ENCODE measurements around the gene XXYLT1. TPM values are rescaled to one million over a fixed set of nuclear protein-coding genes. Genes with fewer than 3 reads are reported as not detected.

XXYLT1 gene
- total and polyA plus RNA-seq, 2 of the 4 experiments (the other 2 are of a cell fraction): 14.7 to 18.1 TPM

- no peak overlapping the region for H2BK120ac ChIP-seq (ENCODE audit: low read depth, low read length)
- ATAC-seq (ENCODE audit: low read depth): no peak
- no peak for TF ChIP-seq FOS (IDR thresholded peaks at IDR 0.05; ENCODE audit: low read depth, low read length)
- TF ChIP-seq BHLHE40 (IDR thresholded peaks at IDR 0.05; ENCODE audit: low read depth, low read length): no peak
- no peak for TF ChIP-seq USF2 (IDR thresholded peaks at IDR 0.05; ENCODE audit: low read depth, low read length)
- TF ChIP-seq RCOR1 (IDR thresholded peaks at IDR 0.05; ENCODE audit: insufficient replicate concordance, low read length): no peak
- TF ChIP-seq MAZ (IDR thresholded peaks at IDR 0.05; ENCODE audit: borderline replicate concordance, low read depth, low read length): no peak
- TF ChIP-seq POLR2A (IDR thresholded peaks at IDR 0.05; ENCODE audit: low read depth, low read length): no peak
- TF ChIP-seq MXI1 (IDR thresholded peaks at IDR 0.05; ENCODE audit: borderline replicate concordance, low read depth, low read length): no peak
- TF ChIP-seq CEBPB (IDR thresholded peaks at IDR 0.05; ENCODE audit: low read depth, low read length): no peak
- TF ChIP-seq SMC3 (IDR thresholded peaks at IDR 0.05; ENCODE audit: low read depth, low read length): no peak
- no peak for TF ChIP-seq CTCF (conservative IDR thresholded peaks at IDR 0.05; ENCODE audit: low read depth, low read length)
- no peak for TF ChIP-seq MAFK (IDR thresholded peaks at IDR 0.05; ENCODE audit: low read depth, low read length)
- no peak for TF ChIP-seq RAD21 (IDR thresholded peaks at IDR 0.05; ENCODE audit: low read length)
- no peak for TF ChIP-seq CHD1 (IDR thresholded peaks at IDR 0.05; ENCODE audit: low read depth, low read length)
- 0 out of 2 replicates have a peak, but pooled peaks cover 2% of the 10 kb centered on the region for H3K9me3 ChIP-seq (ENCODE audit: control insufficient read depth, insufficient read depth, low read length)
- no peak overlapping the region; the same call in 1 of the 2 replicates for H3K14ac ChIP-seq (replicated peaks; ENCODE audit: low read depth, low read length)
- dilution Hi-C loops (cut with HindIII; ENCODE audit: low sequenced_read_pairs, unreplicated experiment) (no loop called here), in situ Hi-C loops (cut with MboI; ENCODE audit: low sequenced_read_pairs) (no loop called here), intact Hi-C loops (cut with micrococcal nuclease) (no loop called here)
- H2BK5ac ChIP-seq (ENCODE audit: low read depth, low read length, poor library complexity, severe bottlenecking): no peak overlapping the region
- no peak overlapping the region for H3K27ac ChIP-seq (ENCODE audit: insufficient read depth, low read length)
- no peak overlapping the region for H4K91ac ChIP-seq (ENCODE audit: insufficient read depth, low read depth, low read length)
- H3K56ac ChIP-seq (ENCODE audit: extremely low read depth, insufficient read depth, low read length): no peak overlapping the region
- ChIA-PET CTCF (no interaction called here), POLR2A (ENCODE audit: unreplicated experiment) (interaction anchor here (0.5 kb wide), 1 partner anchor 36 kb away, joined by 3 read pairs; no protein-coding TSS in a partner anchor)
- H2AK9ac ChIP-seq (replicated peaks; ENCODE audit: low read depth, low read length, poor library complexity): no peak overlapping the region
- no peak overlapping the region for H3K18ac ChIP-seq (ENCODE audit: low read depth, low read length)
- no peak overlapping the region for H3K4me3 ChIP-seq (ENCODE audit: insufficient read depth, low read depth, low read length)
- no peaks in the 10 kb centered on the region for H3K27me3 ChIP-seq (ENCODE audit: control insufficient read depth, insufficient read depth, low read length)
- no peak overlapping the region for H4K8ac ChIP-seq (ENCODE audit: low read depth in 2 of 2, low read length in 2 of 2)
- H3K4ac ChIP-seq (ENCODE audit: low read depth, low read length): peak overlapping the region; percentile 54
- DNase-seq: no peak
- no peak overlapping the region for H2BK15ac ChIP-seq (ENCODE audit: low read depth, low read length)
- no peak overlapping the region for H3K9ac ChIP-seq (ENCODE audit: low read depth, low read length)
- peaks cover 2% of the 10 kb centered on the region for H3K4me1 ChIP-seq (ENCODE audit: control insufficient read depth, insufficient read depth, low read length)
- peak overlapping the region; percentile 9 for H2AFZ ChIP-seq (replicated peaks; ENCODE audit: low read length, poor library complexity)
- H3K9me1 ChIP-seq (ENCODE audit: insufficient read depth, low read length): no peaks in the 10 kb centered on the region; the same call in 1 of the 2 replicates
- H4K5ac ChIP-seq (ENCODE audit: low read depth, low read length): no peak overlapping the region
- no peak overlapping the region for H3K4me2 ChIP-seq (ENCODE audit: low read depth, low read length)
- H4K20me1 ChIP-seq (ENCODE audit: insufficient read depth, low read length): no peaks in the 10 kb centered on the region
- BruUV-seq (replicated peaks): no TSS peak
- H3K23ac ChIP-seq (ENCODE audit: low read depth, low read length): no peak overlapping the region
- 100% methylated on average over 1 of the region's 7 CpGs; no CpG with 5 or more reads in 1 of the 2 experiments for WGBS, 2 experiments (ENCODE audit: extremely low coverage in 2 of 2, insufficient read length in 1 of 2)
- H2BK20ac ChIP-seq (ENCODE audit: low read depth, low read length): no peak overlapping the region
- no peak overlapping the region for H2AK5ac ChIP-seq (ENCODE audit: low read depth, low read length)
- H3K36me3 ChIP-seq (ENCODE audit: control insufficient read depth, insufficient read depth, low read length): peaks cover 6% of the 10 kb centered on the region; the same call in 1 of the 2 replicates
- H3K79me1 ChIP-seq (ENCODE audit: low read depth in 1 of 2, low read length in 2 of 2): peaks cover 7 to 18% of the 10 kb centered on the region in 2 experiments; a peak in 3 of 4 replicates
These were observed 98.1 kb downstream of the XXYLT1 start for GRCh38 chr3:195172896-195173295.

Measured in IMR-90 (cell line).